ENCODE results near the gene FGF12. TPM values are rescaled to one million over a fixed set of nuclear protein-coding genes. Genes with fewer than 3 reads are reported as not detected.

The FGF12 gene
- total and polyA plus RNA-seq, 2 donors (not counting 1 experiment from before 2014, with no cell fraction given), result 0.17 TPM; not detected in 1

DNA sequence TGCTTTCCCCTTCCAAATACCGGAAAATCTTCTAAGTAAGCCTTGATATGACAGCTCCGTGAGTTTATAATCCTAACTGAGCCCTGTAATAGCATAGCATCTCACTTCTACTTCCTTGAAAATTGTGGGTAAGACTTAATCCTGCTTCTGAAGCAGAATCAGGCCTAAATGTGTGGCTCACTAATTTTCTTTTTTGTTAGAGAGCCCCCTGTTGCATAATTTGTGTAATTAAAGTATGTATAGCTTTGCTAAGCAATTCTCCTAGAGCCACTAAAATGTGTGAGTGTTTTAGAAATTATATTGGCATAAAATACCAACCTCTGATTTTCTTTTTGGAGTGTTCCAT lies 304.4 kb downstream of the FGF12 start:
- Histone ChIP-seq H3K79me2 (ENCODE audit: control insufficient read depth, insufficient read depth, low read length) (no peaks in the 10 kb centered on the region), H3K27ac (ENCODE audit: insufficient read depth, low read length) (no peak overlapping the region), H3K27me3 (ENCODE audit: control insufficient read depth, insufficient read depth, low read length) (no peaks in the 10 kb centered on the region), H3K4me3 (replicated peaks in 1 of 4; ENCODE audit: control extremely low read depth in 1 of 4, insufficient read depth in 1 of 4, low read depth in 3 of 4, low read length in 4 of 4) (no peak overlapping the region), H3K9ac (ENCODE audit: insufficient read depth, low read length) (no peak overlapping the region), H4K20me1 (ENCODE audit: control insufficient read depth, extremely low read depth, insufficient read depth, low read length) (no peaks in the 10 kb centered on the region), H3K4me1 (ENCODE audit: control insufficient read depth, extremely low read depth, insufficient read depth, low read length) (no peaks in the 10 kb centered on the region), H2AFZ (ENCODE audit: low read length) (no peak overlapping the region), H3K4me2 (ENCODE audit: extremely low read depth, insufficient read depth, low read length) (no peak overlapping the region), H3K36me3 (ENCODE audit: control insufficient read depth, insufficient read depth, low read length) (no peaks in the 10 kb centered on the region), H3K9me3 (ENCODE audit: control insufficient read depth, insufficient read depth, low read depth, low read length) (no peaks in the 10 kb centered on the region)
- no peak for TF ChIP-seq EZH2 (IDR thresholded peaks at IDR 0.05; ENCODE audit: low read length, missing control alignments)
- TF ChIP-seq, protein P1, sequence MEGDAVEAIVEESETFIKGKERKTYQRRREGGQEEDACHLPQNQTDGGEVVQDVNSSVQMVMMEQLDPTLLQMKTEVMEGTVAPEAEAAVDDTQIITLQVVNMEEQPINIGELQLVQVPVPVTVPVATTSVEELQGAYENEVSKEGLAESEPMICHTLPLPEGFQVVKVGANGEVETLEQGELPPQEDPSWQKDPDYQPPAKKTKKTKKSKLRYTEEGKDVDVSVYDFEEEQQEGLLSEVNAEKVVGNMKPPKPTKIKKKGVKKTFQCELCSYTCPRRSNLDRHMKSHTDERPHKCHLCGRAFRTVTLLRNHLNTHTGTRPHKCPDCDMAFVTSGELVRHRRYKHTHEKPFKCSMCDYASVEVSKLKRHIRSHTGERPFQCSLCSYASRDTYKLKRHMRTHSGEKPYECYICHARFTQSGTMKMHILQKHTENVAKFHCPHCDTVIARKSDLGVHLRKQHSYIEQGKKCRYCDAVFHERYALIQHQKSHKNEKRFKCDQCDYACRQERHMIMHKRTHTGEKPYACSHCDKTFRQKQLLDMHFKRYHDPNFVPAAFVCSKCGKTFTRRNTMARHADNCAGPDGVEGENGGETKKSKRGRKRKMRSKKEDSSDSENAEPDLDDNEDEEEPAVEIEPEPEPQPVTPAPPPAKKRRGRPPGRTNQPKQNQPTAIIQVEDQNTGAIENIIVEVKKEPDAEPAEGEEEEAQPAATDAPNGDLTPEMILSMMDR (conservative IDR thresholded peaks at IDR 0.05 in 1 of 2, IDR thresholded peaks at IDR 0.05 in 1 of 2; ENCODE audit: low read depth in 1 of 2, low read length in 2 of 2), result peak in 1 of 2 donors; percentile 6
- peak in 1 of 2 donors; percentile 19 for DNase-seq (ENCODE audit: low read depth in 2 of 2)

DNA sequence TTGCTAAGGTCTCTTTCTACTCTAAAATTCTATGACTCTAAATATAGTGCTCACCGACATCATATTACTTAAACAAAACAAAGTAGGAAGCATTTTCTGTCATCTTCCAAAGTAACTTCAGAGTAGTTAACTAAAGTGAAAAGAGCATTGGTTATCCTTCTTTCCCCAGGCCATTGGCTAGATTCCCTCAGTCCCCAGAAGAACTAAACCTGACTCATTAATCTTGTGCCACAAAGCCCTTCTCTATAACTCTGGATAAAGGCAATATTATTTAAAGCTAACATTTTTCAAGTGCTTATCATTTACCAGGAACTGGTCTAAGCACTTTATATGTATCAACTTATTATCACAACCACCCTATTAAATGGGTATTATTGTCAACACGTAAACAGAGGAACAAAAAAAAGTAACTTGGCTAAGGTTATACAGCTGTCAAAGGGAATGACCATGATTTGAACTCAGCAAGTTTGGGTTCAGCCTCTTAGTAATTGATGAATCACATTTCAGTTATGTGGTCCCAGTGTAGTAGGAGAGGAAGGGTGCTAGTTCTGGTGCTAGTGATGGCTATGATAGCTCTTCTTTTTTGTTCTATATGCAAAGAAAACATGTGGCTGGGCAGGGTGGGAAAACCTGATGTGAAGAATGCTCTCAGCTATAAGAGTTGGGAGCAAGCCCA lies 304.9 kb downstream of the FGF12 start:
- H3K9ac ChIP-seq (ENCODE audit: insufficient read depth, low read length), result no peak overlapping the region
- H3K4me1 ChIP-seq (ENCODE audit: control insufficient read depth, extremely low read depth, insufficient read depth, low read length), result no peaks in the 10 kb centered on the region
- H3K36me3 ChIP-seq (ENCODE audit: control insufficient read depth, insufficient read depth, low read length), result no peaks in the 10 kb centered on the region
- no peak overlapping the region for H3K4me3 ChIP-seq (replicated peaks in 1 of 4; ENCODE audit: control extremely low read depth in 1 of 4, insufficient read depth in 1 of 4, low read depth in 3 of 4, low read length in 4 of 4)
- H3K27ac ChIP-seq (ENCODE audit: insufficient read depth, low read length), result no peak overlapping the region
- H3K27me3 ChIP-seq (ENCODE audit: control insufficient read depth, insufficient read depth, low read length), result no peaks in the 10 kb centered on the region
- no peak for TF ChIP-seq EZH2 (IDR thresholded peaks at IDR 0.05; ENCODE audit: low read length, missing control alignments)
- no peaks in the 10 kb centered on the region for H3K9me3 ChIP-seq (ENCODE audit: control insufficient read depth, insufficient read depth, low read depth, low read length)
- H3K79me2 ChIP-seq (ENCODE audit: control insufficient read depth, insufficient read depth, low read length), result no peaks in the 10 kb centered on the region
- H4K20me1 ChIP-seq (ENCODE audit: control insufficient read depth, extremely low read depth, insufficient read depth, low read length), result no peaks in the 10 kb centered on the region
- H2AFZ ChIP-seq (ENCODE audit: low read length), result no peak overlapping the region
- peak; percentile 29 to 86 for DNase-seq (ENCODE audit: low read depth in 2 of 2)
- no peak overlapping the region for H3K4me2 ChIP-seq (ENCODE audit: extremely low read depth, insufficient read depth, low read length)

DNA sequence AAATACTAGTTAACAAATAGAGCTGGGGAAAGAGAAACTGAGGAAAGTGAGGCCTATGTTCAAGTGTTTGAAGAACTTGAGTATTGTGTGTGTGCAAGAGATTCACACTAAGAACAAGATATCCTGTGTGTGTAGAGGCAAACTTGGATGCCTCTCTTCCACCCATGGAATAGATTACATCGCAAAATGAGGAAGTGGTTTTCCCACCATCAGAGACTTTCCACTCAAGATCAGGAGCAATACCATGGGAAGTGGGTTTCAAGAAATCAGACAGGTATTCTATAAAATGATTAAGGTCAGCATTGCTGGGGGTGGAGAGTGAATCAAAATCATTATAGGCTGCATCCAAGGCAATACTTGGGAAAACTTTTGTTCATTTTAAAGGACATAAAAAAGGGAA lies 308.0 kb downstream of the FGF12 start:
- Histone ChIP-seq H3K9me3 (ENCODE audit: control insufficient read depth, insufficient read depth, low read depth, low read length) (no peaks in the 10 kb centered on the region), H4K20me1 (ENCODE audit: control insufficient read depth, extremely low read depth, insufficient read depth, low read length) (no peaks in the 10 kb centered on the region), H3K27me3 (ENCODE audit: control insufficient read depth, insufficient read depth, low read length) (no peaks in the 10 kb centered on the region), H3K9ac (ENCODE audit: insufficient read depth, low read length) (no peak overlapping the region), H3K4me3 (replicated peaks in 1 of 4; ENCODE audit: control extremely low read depth in 1 of 4, insufficient read depth in 1 of 4, low read depth in 3 of 4, low read length in 4 of 4) (no peak overlapping the region), H3K79me2 (ENCODE audit: control insufficient read depth, insufficient read depth, low read length) (no peaks in the 10 kb centered on the region), H3K4me1 (ENCODE audit: control insufficient read depth, extremely low read depth, insufficient read depth, low read length) (no peaks in the 10 kb centered on the region), H2AFZ (ENCODE audit: low read length) (no peak overlapping the region), H3K36me3 (ENCODE audit: control insufficient read depth, insufficient read depth, low read length) (no peaks in the 10 kb centered on the region), H3K27ac (ENCODE audit: insufficient read depth, low read length) (no peak overlapping the region), H3K4me2 (ENCODE audit: extremely low read depth, insufficient read depth, low read length) (no peak overlapping the region)
- TF ChIP-seq, protein P1 (conservative IDR thresholded peaks at IDR 0.05 in 1 of 2, IDR thresholded peaks at IDR 0.05 in 1 of 2; ENCODE audit: low read depth in 1 of 2, low read length in 2 of 2), result no peak
- no peak for DNase-seq (ENCODE audit: low read depth in 2 of 2)
